Raji (cell line): ENCODE measurements around the gene HABP4.

Experiments used
- POLR2A ChIP-seq: IDR thresholded peaks from 2 replicates; pipeline ENCODE4 v1.6.1; 2011; ENCODE audit warnings: low read depth, low read length, control low read depth; ENCODE audit not compliant: insufficient read depth

Gene HABP4

DNA sequence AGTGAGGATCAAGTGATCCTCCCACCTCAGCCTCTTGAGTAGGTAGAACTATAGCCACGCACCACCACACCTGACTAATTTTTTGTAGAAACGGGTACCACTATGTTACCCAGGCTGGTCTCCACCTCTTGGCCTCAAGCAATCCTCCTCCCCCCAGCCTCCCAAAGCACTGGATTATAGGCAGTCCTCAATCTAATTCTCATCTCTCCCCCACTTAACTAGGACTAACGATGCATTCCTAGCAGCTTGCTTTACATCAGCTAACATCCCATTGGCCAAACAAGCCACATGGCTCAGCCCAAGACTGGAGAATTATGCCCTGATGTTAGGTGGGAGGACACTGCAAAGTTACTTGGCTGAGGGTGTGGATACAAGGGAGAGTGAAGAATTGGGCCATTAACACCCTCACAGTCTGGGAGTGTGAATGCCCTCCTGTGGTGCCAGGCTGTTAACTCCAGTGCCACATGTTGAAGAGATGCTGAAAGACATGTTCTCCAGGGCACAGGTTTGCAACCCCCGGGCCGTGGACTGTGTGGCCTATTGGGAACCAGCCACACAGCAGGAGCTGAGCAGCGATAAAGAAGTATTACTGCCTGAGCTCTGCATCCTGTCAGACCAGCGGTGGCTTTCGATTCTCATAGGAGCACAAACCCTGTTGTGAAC, 26.5 kb upstream of the HABP4 start:
- no peak for TF ChIP-seq POLR2A

- TF ChIP-seq POLR2A, result no peak
Measured at GRCh38 chr9:96423985-96424336, 26.0 kb upstream of the HABP4 start.

DNA sequence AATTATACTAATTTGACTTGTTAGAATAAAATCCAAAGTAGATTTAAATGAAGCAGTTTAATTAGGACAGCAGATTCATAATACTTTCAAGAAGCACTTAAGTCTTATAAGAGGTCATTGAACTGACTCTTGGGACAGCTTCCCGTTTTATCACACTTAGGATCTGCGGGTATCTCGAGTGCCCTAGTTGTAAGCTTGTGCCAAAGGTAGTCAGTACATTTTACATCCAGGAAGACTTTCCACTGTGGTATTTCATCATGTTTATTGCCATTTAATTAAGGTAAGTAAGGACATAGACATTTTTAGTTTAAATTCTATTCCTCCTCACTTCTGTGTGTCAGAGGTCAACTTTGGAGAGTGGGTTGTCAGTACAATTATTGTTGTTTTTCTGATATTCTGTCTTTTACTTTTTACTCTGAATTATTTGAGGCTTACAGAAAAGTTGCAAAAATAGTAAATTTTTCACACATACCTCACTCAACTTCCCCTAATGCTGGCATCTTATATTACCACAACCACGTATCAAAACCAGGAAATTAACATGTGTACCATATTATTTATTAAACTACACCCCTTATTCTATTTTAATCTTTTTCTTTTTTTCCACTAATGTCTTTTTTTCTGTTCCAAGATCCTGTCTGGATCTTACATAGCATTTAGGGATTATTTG, 24.3 kb upstream of the HABP4 start:
- TF ChIP-seq POLR2A, result no peak

DNA sequence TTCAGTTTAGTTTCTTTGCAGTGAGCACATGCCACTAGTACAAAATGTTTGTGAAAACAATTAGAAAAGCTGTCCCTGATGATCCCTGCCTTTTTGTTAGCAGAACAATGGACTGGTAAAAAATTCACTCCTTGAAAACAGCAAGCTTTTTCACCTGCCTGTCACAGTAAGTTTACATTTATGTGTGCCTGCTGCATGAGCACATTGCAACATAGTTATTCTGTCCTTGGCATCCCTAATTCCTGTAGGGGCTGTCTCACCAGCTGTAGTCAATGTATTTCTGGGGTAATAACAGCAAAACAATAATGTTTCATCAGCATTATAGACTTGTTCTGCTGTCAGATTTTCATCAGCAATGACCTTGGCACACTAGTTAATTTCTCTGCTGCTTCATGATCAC, 20.2 kb upstream of the HABP4 start:
- no peak for TF ChIP-seq POLR2A

GRCh38 chr9:96430377-96430776, 19.6 kb upstream of the HABP4 start:
- no peak for TF ChIP-seq POLR2A

GRCh38 chr9:96435345-96435744, 14.6 kb upstream of the HABP4 start:
- TF ChIP-seq POLR2A, result no peak

DNA sequence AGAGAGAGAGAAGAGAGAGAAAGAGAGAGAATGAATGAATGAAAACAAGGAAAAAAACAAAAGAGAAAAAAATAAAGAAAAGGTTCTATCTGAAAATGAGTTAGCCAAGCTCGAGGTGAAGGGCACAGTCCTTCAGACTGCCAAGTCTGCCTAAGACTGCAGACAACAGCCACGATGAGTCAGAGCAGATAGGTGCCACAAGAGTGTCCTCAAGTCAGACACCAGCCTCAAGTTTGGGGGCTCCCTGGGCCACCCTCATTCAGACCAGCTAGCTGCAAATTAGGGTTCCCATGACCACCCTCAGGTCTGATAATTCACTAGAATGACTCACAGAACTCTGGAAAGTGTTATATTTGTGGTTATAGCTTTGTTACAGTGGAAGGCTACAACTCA, 13.9 kb upstream of the HABP4 start:
- no peak for TF ChIP-seq POLR2A

GRCh38 chr9:96436456-96437126, 13.4 kb upstream of the HABP4 start:
- TF ChIP-seq POLR2A, result no peak

- no peak for TF ChIP-seq POLR2A
Measured at GRCh38 chr9:96437454-96437853, 12.5 kb upstream of the HABP4 start.

GRCh38 chr9:96440671-96441199, 9.2 kb upstream of the HABP4 start:
- no peak for TF ChIP-seq POLR2A

DNA sequence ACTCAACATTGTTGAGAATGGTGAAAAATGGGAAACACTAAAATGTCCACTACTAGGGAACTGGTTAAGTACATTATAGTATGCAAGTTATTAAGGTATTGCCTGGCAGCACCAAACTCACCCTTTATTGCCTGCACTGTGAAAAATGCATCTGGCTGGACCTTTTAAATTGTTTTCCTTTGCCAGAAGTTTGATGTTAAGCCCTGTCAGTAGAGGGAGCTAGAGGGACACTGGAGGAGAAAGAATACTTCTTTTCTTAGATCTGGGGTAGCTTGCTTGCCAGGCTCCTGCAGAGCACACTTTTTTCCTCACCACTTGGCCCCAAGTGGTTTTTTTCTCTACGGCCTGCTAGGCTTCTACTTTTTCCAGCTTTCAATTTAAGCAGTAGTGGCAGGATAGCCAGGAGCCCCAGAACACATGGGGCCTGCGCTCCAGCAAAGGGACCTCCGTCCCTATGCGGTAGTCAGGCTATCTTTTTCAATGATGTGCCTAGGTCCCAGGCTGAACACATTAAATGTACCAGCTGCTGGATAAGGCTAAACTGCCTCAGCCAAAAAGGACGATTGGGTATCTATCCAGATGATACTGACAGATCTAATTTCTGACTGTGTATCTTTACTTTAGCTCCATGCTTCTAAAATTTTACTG, 8.0 kb upstream of the HABP4 start:
- TF ChIP-seq POLR2A, result no peak

DNA sequence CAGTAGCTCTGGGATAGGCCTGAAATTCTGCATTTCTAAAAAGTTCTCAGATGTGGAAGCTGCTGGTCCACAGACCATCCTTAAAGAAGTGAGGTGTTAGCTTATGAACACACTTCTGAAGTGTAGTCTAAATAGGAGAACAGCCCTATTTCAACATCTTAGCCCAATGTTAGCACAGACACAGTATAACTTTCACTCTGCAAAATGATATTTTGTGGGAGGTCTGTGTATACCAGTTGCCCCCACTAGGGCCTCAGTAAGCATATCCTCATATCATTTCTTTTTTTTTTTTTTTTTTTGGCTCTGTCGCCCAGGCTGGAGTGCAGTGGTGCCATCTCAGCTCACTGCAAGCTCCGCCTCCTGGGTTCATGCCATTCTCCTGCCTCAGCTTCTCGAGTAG, 7.5 kb upstream of the HABP4 start:
- no peak for TF ChIP-seq POLR2A

DNA sequence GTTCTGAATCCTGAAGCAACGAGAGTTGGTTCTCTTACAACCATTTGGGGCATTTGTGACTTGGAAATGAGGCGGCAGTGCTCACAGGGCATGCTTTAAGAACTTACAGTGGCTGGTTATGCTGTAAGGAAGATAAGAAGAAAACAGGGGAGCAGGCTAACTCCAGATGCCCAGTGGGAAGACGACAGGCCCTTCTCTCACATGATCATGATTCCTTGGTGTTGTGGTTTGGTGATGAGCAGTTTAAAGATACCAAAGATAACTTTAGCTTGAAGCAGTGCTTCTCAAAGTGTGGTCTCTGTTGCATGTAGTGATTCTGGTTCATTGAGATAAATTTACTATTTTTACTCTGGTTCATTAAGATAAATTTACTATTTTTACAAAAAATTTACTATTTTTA, 2.6 kb upstream of the HABP4 start:
- TF ChIP-seq POLR2A, result no peak

- no peak for TF ChIP-seq POLR2A
Measured at GRCh38 chr9:96448546-96449170, 1.3 kb upstream of the HABP4 start.

GRCh38 chr9:96449523-96449844, 485 bp upstream of the HABP4 start:
- TF ChIP-seq POLR2A, result no peak
